Measurements from ENCODE around the gene PARVA. TPM values are rescaled to one million over a fixed set of nuclear protein-coding genes. Genes with fewer than 3 reads are reported as not detected.

Gene PARVA
- total and polyA plus RNA-seq, 2 of the 8 experiments (the other 6 are each of a cell fraction or from before 2014, with no cell fraction given): 3.1 to 13.5 TPM

- H3K4me1 ChIP-seq (replicated peaks in 1 of 4; ENCODE audit: control insufficient read depth in 3 of 4, insufficient read depth in 4 of 4, low read length in 3 of 4): no peaks in the 10 kb centered on the region
- WGBS, 2 experiments (ENCODE audit: extremely low coverage in 1 of 2, insufficient coverage in 1 of 2, insufficient read length in 1 of 2, insufficient replicate concordance in 2 of 2, low coverage in 1 of 2, low lambda C conversion rate in 2 of 2, missing lambda C conversion rate in 1 of 2): 82% methylated on average over 6 of the region's 6 CpGs; no CpG with 5 or more reads in 1 of the 2 experiments
- H3K9ac ChIP-seq (replicated peaks in 1 of 4; ENCODE audit: extremely low read depth in 1 of 4, low read depth in 3 of 4, low read length in 3 of 4): no peak overlapping the region
- H2BK120ac ChIP-seq (replicated peaks; ENCODE audit: low read depth, low read length): no peak overlapping the region
- H3K18ac ChIP-seq (ENCODE audit: extremely low read depth, low read length): no peak overlapping the region
- H3K4me3 ChIP-seq (ENCODE audit: extremely low read depth in 1 of 4, insufficient read depth in 2 of 4, low read depth in 3 of 4, low read length in 4 of 4): no peak overlapping the region
- no peaks in the 10 kb centered on the region for H3K9me3 ChIP-seq (ENCODE audit: insufficient read depth in 2 of 2, low read depth in 1 of 2, low read length in 1 of 2)
- no peaks in the 10 kb centered on the region for H3K27me3 ChIP-seq (replicated peaks in 1 of 4; ENCODE audit: control insufficient read depth in 3 of 4, extremely low read depth in 1 of 4, insufficient read depth in 3 of 4, low read length in 3 of 4)
- H2AFZ ChIP-seq (ENCODE audit: low read length): no peak overlapping the region
- POLR2A ChIA-PET (ENCODE audit: partially characterized antibody): no interaction called here
- no peaks in the 10 kb centered on the region for H3K36me3 ChIP-seq (ENCODE audit: control insufficient read depth in 2 of 4, insufficient read depth in 4 of 4, low read length in 3 of 4)
- H2BK12ac ChIP-seq (ENCODE audit: low read depth, low read length): no peak overlapping the region
- no peak overlapping the region for H2AK5ac ChIP-seq (ENCODE audit: low read depth, low read length)
- no peak overlapping the region for H2BK20ac ChIP-seq (ENCODE audit: low read length)
- H3K23ac ChIP-seq (ENCODE audit: insufficient read length): no peak overlapping the region
- H3K56ac ChIP-seq (replicated peaks; ENCODE audit: insufficient read length, low read depth, low read length): no peak overlapping the region
- no peak overlapping the region for H4K91ac ChIP-seq (replicated peaks; ENCODE audit: insufficient read length, low read length)
- DNase-seq (ENCODE audit: low read depth in 1 of 2, low spot score in 2 of 2) (no peak), FAIRE-seq (peak; percentile 81)
- no peaks in the 10 kb centered on the region for H3K79me1 ChIP-seq (ENCODE audit: low read depth, low read length)
- no peak overlapping the region for H2BK5ac ChIP-seq (ENCODE audit: low read depth, low read length)
- H2BK15ac ChIP-seq (ENCODE audit: low read length): no peak overlapping the region
- no peaks in the 10 kb centered on the region for H3K79me2 ChIP-seq (ENCODE audit: control insufficient read depth in 1 of 2, insufficient read depth in 2 of 2, low read length in 2 of 2)
- TF ChIP-seq RAD21 (IDR thresholded peaks at IDR 0.05 in 1 of 2, conservative IDR thresholded peaks at IDR 0.05 in 1 of 2; ENCODE audit: low read depth in 2 of 2, low read length in 2 of 2) (peak; percentile 23 to 44; a peak in 2 of 4 replicates), CTCF (IDR thresholded peaks at IDR 0.05; ENCODE audit: control extremely low read depth in 1 of 3, insufficient read depth in 1 of 3, low read depth in 1 of 3, low read length in 3 of 3) (peak; percentile 20 to 40 (median 21)), RFX5 (IDR thresholded peaks at IDR 0.05; ENCODE audit: borderline replicate concordance, low read depth, low read length) (no peak)
- H4K5ac ChIP-seq (ENCODE audit: insufficient read length, low read depth, low read length): no peak overlapping the region
- no peak overlapping the region for H3K14ac ChIP-seq (ENCODE audit: insufficient read length)
- H3K4ac ChIP-seq (replicated peaks; ENCODE audit: insufficient read length, low read depth, low read length): no peak overlapping the region
- H4K8ac ChIP-seq (ENCODE audit: extremely low read depth, insufficient read depth, low read length): no peak overlapping the region
- no peak overlapping the region for H3K4me2 ChIP-seq (ENCODE audit: insufficient read depth in 1 of 2, low read depth in 2 of 2, low read length in 2 of 2)
- H3K23me2 ChIP-seq (ENCODE audit: low read depth, low read length): no peaks in the 10 kb centered on the region
- CTCF ChIA-PET (ENCODE audit: partially characterized antibody): interaction anchor here (0.7 to 2.4 kb wide), 11 partner anchors 9 to 344 kb away, joined by 3 to 11 read pairs (median 5); no protein-coding TSS in a partner anchor
- no peak overlapping the region for H3K27ac ChIP-seq (ENCODE audit: low read depth, low read length)
- no peaks in the 10 kb centered on the region for H4K20me1 ChIP-seq (replicated peaks in 1 of 2; ENCODE audit: control insufficient read depth in 1 of 2, insufficient read depth in 2 of 2, low read length in 2 of 2)
Observed at GRCh38 chr11:12577725-12578644, 200.6 kb downstream of the PARVA start.

Measured in H1 (cell line).